GM12865 (cell line): ENCODE results near the gene CHD2.
A peak's percentile ranks its signal among the peaks of the same experiment; 100 is the strongest.

ENCODE experiments used
- DNase-seq: peaks from one replicate; pipeline ENCODE4 v3.0.0; 2010; ENCODE audit warnings: low read depth
- H3K4me3 ChIP-seq: 2 replicates; pipeline ENCODE4 v1.5.1; 2011; ENCODE audit warnings: mild to moderate bottlenecking, low read depth, low read length, control low read depth
- TF ChIP-seq, protein P1 (sequence below): IDR thresholded peaks from 2 replicates; pipeline ENCODE4 v1.5.1; 2011; ENCODE audit warnings: low read length, control low read depth, low read depth, inconsistent platforms; ENCODE audit not compliant: insufficient read depth; ENCODE audit errors: missing control alignments

The CHD2 gene

DNA sequence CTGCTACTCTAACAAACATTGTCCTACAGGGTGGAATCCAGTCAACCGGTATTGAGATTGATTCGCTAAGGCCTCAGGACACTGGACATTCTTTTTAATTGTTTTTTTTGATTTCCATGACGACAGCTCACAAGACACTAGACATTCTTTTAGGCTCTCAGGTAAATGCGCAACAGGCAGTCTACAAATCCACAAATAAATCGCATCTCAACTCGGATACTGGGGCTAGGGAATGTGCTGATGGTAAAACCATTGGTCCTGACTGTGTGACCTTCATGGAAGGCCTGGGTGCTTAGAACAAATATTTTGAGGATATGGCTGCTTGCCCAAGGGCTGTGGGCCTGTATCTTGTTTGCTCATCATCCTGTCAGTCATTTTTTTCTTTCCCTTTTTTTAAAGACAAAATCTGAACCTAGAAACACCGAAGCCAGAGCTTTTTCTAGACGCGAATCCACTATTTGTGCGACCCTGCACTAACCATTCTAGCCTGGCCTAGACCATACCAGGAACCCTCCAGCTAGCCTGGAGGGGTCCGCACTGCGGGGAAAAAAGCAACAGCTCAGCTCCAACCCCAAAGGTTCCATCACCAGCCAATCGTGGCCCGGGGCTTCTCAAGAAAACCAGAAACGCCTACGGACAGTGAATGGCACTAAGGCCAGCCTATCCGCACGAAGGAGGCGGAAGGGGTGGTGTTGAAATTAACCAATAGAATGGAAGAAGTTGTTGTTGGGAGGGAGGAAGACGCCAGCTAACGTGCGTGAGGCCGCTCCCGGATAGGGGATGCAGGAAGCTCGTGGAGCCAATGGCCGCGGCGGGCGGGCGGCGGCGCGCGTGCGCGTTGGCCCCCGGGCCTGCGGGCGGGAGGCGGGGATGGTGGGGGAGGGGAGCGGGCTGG lies 18.1 kb upstream of the CHD2 start:
- H3K4me3 ChIP-seq = peak overlapping the region; percentile 78
- DNase-seq = peak; percentile 100
- TF ChIP-seq, protein P1, sequence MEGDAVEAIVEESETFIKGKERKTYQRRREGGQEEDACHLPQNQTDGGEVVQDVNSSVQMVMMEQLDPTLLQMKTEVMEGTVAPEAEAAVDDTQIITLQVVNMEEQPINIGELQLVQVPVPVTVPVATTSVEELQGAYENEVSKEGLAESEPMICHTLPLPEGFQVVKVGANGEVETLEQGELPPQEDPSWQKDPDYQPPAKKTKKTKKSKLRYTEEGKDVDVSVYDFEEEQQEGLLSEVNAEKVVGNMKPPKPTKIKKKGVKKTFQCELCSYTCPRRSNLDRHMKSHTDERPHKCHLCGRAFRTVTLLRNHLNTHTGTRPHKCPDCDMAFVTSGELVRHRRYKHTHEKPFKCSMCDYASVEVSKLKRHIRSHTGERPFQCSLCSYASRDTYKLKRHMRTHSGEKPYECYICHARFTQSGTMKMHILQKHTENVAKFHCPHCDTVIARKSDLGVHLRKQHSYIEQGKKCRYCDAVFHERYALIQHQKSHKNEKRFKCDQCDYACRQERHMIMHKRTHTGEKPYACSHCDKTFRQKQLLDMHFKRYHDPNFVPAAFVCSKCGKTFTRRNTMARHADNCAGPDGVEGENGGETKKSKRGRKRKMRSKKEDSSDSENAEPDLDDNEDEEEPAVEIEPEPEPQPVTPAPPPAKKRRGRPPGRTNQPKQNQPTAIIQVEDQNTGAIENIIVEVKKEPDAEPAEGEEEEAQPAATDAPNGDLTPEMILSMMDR = no peak

DNA sequence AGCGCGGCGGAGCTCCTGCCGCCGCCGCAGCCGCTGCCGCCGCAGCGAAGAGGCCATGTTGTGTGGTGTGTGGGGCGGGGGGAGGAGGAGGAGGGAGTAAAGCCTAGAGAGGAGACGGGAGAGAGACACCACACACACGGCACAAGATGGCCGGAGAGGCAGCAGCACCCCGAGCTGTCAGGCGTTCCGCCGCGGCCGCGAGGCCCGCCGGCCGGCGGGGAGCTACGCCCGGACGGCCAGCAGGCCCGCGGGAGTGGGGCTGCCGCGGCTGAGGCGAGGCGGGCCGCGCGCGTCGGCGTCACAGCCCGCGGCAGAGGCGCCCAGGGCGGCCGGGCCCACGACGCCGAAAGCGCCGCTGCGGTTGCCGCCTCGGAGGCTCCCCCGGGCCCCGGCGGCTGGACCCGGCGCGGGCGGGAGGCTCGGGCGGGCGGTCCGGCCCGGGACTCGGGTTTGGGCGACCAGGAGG lies 17.4 kb upstream of the CHD2 start:
- no peak for DNase-seq
- H3K4me3 ChIP-seq = peak overlapping the region; percentile 75
- TF ChIP-seq, protein P1 = no peak

DNA sequence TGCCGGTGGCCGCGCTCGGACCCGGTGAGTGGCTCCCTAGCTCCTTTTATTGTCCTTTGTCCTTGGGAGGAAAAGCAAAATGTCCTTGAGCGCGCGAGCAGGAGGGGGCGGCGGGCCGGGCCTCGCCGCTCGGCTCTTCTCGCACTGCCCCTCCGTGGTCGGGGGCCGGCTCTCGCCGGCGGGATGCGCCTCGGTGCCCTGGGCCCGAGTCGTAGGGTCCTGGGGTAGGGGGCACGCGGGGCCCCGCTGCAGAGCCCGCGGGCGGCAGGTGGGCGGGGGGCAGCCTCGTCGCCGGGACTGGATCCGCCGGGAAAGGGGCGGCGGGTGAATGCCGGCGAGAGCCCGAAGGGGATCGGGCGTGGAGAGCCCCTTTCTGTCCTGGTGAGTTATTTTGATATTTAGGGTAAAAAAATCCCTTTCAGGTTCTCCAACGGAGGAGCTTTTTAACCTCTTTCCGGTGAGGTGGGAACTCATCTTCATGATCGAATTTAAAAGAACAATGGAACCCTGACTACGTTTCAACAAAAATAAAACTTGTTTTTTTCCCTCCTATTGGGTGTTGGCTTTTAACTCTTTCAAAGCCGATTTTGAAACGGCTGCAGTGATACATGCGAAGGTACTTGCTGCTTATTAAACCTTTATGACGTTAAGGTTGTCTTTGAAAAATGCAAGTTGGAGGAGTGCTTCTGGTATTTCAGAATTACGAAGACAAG lies 16.8 kb upstream of the CHD2 start:
- H3K4me3 ChIP-seq = peak overlapping the region; percentile 75
- peak; percentile 59 for DNase-seq
- TF ChIP-seq, protein P1 = no peak

DNA sequence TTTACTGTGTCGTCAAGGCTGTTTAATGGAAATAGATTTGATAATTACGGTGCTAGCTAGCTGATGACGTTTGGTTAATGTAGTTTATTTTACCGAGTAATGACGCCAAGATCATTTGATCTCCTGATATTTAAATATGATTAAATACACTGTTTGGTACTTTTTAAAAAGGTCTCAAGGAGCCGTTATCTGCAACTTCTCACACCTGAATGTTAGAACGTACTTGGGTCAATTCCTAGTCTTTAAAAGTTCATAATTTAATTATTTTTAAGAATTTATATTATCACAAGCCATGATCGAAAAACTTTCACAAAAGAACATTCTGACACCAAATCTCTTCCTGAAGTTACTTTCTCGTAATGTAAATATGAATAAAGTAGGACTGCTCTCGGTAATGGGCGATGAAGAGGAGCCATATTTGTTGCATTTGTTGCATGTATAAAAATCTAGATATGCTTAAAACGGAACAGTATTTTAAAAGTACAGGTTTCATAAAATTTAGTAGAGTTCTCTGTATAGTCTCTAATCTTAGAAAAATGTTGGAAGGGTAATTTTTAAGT lies 16.2 kb upstream of the CHD2 start:
- TF ChIP-seq, protein P1 = no peak
- peak overlapping the region; percentile 75 for H3K4me3 ChIP-seq
- DNase-seq = no peak

DNA sequence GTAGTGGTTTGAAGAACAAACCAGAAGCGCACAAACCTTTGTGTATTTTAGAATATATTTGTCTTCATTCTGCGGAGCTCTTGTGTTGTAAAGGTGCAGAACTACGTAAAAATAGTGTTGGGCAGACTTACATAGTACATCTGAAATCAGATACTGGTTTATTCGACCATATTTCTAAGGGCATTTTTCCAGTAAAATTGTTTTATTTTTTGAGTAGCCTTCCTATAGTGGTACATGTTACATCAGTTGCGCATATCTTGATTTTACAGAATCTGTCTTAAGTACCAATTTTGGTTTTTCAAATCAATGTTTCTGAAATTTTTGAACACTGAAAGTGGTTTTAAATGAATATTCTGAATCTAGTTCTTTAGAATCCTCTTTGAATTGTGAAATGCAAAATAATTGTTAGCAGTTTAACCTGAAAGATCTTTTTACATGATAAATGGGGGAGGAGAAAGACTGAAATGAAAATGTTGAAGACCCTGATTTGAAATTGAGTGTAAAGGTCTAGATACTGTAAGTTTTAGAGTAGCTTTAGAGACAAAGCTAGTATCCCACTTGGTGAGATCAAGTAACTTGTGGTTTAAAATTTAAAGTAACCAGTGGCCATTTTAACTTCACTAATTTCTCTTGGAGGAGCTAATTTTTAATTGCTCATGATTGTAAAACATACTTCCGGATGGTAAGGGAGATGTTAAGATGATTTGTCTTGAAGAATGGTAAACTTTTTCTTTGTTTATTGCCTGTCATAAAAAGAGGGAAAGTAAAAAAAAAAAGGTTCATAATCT lies 15.5 kb upstream of the CHD2 start:
- TF ChIP-seq, protein P1 = no peak
- H3K4me3 ChIP-seq = peak overlapping the region; percentile 75
- peak; percentile 28 for DNase-seq

DNA sequence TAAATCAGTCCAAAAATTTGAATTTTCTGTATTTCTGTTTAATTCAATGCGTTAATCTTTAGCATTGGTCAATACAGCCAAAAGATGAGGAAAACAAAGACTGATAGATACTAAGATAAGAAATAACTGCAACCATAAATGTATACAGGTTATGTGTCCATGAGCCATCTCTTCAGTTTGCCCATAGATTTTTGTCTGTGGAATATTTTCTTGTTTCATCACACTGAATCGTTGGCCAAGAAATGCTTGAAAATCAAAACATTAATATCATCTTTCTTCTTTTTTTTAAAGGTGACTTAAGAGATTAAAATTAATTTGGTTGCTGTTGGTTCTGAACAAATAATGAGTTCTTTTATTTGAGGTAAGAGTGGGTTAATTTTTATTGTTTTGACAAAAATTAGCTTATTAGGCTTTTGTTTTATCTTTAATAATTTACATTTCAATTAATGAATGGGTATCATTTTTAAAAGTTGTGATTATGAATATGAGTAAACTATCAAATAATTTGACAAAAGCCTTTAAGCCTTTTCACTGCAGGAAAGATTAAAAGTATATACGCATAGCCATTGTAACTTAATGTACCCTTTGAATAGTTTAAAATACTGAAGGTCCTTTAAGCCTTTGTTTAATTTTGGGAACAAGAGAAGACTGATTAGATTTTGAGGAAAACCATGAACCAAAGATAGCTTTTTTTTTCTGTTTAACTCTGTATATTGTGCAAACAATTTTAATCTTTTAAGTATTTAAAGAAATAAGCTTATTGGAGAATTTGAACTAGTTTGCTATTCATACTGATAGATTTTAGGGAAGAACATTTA lies 14.7 kb upstream of the CHD2 start:
- TF ChIP-seq, protein P1 = no peak
- peak overlapping the region; percentile 75 for H3K4me3 ChIP-seq
- DNase-seq = no peak
